Measurements from ENCODE around the gene ITCH.
"Not testable (repeated sequence)": the region's sequence is repeated elsewhere in the genome, so short reads cannot be mapped to it uniquely, and the experiment has no call there.

ITCH gene

DNA sequence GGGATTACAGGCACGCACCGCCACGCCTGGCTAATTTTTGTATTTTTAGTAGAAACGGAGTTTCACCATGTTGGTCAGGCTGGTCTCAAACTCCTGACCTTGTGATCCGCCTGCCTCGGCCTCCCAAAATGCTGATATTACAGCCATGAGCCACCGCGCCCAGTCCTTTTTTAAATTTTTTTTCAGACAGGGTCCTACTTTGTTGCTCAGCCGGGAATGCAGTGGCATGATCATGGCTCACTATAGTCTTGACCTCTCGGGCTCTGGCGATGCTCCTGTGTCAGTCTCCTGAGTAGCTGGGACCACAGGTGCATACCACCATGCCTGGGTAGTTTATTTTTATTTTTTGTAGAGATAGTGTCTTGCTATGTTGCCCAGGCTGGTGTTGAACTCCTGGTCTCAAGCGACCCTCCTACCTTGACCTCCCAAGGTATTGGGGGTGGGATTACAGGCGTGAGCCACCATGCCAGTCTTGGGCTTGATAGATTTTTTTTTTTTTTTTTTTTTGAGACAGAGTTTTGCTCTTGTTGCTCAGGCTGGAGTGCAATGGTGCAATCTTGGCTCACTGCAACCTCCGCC lies 19.9 kb downstream of the ITCH start:
- DNase-seq, result not testable (repeated sequence)

DNA sequence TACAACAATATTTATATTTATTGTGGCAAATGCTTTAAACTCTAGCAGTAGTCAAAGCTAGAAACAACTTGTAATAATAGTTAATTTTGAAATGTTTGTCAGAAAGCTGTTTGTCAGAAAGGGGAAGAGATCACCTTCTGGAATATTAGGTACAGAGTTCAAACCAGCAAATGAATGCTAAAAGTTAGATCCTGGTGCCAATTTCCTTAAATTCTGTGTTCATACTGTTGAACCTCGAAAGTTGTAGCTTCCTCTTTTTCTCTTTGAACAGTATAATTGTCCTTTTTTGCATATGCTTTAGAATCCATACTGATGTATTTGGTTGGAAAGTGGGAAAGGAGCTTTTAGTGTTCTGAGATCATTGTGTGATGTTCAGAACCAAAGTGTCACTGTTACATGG lies 22.4 kb downstream of the ITCH start:
- DNase-seq, result peak; percentile 15 to 29

DNA sequence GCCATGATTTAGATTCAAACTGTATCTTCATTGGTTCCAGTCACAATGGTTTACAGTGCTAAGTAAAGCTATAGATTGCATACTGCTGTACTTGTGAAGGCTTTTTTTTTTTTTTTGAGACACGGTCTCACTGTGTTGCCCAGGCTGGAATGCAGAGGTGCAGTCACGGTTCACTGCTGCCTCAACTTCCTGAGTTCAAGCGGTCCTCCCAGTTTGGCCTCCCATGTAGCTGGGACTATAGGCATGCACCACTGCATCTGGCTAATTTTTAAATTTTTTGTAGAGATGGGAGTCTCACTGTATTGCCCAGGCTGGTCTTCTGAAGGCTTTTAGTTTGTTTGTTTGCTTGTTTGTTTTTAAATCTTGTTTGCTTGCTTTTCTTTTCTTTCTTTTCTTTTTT lies 24.9 kb downstream of the ITCH start:
- DNase-seq, result no peak

DNA sequence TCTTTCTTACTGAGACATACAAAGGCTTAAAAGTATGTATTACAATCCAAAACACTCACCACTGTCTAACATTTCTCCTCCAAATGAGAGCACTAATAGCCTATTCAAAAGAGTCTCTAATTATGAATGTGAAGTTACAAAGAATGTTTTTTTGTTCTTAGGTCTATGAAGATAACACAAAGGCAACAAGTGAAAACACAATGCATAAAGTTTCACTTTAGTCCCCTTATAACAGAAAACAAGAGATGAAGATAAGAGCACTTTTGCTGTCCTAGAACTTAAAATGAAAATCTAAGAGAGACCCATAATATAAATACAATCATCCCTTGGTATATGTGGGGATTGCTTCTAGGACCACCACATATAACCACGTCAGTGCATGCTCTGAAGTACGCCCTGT lies 25.6 kb downstream of the ITCH start:
- DNase-seq, result no peak

DNA sequence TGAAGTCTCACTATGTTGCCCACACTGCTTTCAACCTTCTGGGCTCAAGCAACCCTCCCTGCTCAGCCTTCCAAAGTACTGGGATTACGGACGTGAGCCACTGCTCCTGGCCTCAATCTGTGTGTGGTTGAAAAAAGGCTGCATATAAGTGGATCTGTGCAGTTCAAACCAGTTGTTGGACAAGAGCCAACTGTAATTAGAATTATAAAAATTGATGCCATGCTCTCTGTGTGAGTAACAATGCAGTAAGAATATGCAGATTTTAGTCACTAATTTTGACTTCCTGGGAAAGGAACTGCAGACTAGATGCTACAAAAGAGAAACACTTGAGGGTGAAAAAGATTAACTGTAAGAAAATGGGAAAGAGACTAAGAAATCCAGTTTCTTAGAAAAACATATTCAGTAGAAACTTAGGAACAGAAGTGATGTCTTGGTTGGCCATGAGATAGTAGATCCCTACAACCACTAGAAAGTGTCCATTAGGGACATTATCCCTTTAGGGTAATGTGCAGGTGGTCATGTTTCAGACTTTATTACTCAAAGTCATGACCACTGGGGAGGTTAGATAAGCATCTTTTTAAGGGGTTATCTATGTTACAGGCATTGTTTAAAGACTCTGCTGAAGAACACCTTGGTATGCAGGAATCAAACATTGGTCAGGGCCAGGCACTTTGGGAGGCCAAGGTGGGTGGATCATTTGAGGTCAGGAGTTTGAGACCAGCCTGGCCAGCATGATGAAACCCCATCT lies 26.3 kb downstream of the ITCH start:
- no peak for DNase-seq

DNA sequence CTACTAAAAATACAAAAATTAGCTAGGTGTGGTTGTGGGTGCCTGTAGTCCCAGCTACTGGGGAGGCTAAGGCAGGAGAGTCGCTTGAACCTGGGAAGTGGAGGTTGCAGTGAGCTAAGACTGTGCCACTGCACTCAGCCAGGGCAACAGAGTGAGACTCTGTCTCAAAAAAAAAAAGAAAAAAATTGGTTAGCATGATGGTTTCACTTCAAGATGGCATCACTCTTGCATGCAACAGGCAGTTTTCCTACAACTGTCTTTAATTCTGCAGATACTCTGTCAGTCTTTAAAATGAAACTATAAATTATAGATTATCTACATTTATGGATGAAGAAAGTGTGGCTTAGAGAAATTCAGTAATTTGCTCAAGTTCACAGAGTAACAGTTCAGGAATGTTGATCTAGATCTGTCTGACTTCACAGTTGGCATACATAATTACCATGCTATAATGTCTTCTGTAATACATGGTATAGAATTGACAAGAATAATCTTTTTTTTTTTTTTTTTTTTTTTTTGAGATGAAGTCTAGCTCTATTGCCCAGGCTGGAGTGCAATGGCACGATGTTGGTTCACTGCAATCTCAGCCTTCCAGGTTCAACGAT lies 27.0 kb downstream of the ITCH start:
- DNase-seq, result no peak

DNA sequence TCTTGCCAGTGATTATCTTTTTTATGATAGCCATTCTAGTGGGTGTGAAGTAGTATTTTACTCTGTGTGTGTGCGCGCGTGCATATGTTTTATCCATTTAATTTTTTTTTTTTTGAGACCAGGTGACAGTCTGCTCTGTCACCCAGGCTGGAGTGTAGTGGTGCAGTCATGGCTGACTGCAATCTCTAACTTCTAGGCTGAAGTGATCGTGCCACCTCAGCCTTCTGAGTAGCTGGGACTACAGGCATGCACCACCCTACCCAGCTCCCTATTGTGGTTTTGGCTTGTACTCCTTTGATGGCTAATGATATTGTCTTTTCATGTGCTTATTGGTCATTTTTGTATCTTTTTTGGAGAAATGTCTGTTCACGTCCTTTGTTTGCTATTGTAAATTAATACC lies 33.3 kb downstream of the ITCH start:
- DNase-seq, result no peak

DNA sequence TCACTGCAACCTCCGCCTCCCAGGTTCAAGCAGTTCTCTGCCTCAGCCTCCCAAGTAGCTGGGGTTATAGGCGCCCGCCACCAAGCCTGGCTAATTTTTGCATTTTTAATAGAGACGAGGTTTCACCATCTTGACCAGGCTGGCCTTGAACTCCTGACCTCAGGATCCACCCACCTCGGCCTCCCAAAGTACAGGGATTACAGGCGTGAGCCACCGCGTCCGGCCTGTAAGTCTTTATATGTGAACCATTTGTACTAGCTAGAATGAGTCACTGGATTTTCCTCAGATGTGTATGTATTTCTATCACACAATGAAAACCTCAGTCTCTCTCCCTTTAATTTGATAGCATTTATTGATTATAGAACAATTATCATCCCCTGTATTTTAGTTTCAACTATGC lies 34.0 kb downstream of the ITCH start:
- DNase-seq, result no peak

DNA sequence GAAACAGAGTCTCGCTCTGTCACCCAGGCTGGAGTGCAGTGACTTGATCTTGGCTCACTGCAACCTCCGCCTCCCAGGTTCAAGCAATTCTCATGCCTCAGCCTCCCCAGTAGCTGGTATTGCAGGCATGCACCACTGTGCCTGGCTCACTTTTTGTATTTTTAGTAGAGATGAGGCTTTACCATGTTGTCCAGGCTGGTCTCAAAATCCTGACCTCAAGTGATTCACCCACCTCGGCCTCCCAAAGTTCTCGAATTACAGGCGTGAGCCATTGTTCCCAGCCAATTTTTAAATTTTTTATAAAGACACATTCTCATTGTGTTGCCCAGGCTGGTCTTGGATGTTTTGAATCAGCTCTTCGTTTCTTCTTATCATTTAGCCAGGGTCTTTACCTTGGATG lies 37.7 kb downstream of the ITCH start:
- DNase-seq, result not testable (repeated sequence)

DNA sequence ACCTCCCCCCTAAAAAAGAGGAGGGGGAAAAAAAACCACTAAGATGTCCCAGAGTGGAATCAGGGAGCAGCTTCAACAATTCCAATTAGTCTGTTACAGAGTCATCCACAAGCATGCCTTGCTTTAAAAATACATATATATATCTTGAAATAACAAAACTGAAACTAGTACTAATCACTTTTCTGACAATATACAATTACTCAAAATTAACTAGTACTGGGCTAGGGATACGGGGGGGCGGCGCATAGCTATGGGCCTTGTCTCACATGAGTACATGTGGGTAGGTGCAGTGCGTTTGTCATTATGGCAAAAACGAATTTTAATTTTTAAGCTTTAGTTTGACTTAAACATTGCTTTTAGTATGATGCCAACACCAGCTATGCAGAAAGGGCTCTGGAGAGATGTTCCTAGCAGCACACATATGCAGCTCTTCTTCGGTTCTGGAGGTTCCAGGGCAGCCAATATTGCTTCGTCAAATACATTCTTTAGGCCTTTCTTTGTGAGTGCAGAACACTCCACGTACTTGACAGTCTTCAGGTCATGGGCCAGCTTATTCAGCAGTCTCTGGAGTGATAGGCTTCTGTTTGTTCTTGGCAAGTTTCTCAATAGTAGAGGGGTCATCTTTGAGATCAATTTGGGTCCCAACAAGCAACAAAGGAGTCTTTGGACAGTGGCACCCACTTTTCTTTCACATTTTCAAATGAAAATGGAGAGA lies 38.8 kb downstream of the ITCH start:
- DNase-seq, result no peak

DNA sequence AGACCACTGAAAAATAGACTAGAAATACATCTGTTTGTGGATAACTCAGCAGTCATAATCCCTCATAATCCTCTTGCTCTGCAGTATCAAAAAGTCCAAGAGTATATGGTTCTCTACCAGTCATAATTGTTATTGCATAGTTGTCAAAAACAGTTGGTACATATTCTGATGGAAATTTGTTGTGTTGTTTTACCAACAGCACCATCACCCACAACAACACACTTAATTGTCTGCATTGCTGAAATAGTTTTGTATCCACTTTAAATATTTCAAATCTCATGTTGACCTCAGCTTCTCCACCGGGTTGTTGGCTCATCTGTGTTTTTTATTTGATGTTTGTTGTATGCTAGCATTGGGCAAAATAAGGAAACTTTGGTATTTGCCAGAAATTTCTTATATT lies 39.4 kb downstream of the ITCH start:
- DNase-seq, result no peak

DNA sequence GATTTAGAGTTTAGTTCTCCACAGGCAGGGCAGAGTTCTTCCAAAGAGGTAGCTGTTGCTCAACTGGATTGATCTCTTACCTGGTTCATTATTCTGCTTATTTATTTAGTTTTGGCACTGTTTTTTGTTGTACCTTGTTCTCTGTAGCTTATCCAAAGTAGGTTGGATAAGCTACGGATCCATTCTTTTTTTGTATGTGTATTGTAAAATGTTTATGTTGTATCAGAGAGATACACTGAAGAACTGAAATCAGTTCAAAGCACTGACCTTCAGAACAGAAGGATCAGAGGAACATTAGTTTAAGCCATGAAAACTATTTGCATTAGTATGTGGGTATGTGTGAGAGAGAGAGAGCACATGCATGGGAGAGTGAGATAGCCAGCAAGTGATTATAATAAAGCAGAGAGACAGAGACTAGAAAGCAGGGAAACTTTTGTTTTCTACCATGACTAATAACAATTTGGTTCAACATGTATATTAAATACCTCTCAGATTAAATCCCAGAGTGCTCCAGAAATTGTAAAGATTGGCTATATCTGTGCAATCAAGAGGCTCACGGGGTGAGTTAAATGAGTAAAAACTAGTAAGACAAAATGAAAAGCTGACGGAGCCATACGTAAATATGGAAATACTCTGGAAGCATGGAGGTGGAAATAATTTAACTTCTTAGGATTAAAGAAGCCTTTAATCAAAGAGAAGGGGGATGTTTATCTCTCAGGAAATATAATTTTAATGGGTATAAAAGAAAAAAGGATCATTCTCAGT lies 40.2 kb downstream of the ITCH start:
- DNase-seq, result no peak

DNA sequence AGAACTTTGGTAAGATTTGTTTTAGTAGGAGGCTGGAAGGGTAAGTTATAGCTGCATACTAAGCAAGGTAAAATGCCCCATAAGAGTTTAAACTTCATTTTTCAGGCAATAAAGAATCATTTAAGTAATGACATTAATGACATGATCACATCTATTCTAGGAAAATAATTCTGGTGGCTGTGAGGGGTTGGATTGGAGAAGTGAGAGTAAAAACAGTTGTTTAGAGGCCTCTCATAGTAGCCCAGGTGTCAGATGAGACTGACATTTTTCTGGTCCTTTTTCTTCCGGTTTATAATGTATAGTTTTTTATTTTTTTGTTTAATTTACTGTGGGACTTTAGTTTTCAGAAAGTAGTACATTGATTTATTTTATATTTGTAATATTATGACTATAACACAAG lies 40.8 kb downstream of the ITCH start:
- no peak for DNase-seq

DNA sequence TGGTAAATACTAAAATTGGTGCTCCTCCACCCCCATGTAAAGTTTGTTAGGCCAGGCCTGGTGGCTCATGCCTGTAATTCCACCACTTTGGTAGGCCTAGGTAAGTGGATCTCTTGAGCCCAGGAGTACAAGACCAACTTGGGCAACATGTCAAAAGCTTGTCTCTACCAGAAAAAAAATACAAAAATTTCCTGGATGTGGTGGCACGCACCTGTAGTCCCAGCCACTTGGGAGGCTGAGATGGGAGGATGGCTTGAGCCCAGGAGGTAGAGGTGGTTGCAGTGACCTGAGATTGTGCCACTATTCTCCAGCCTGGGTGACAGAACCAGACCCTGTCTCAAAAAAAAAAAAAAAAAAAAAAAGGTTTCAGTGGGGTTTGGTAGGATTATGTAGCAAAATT lies 41.7 kb downstream of the ITCH start:
- DNase-seq, result no peak

DNA sequence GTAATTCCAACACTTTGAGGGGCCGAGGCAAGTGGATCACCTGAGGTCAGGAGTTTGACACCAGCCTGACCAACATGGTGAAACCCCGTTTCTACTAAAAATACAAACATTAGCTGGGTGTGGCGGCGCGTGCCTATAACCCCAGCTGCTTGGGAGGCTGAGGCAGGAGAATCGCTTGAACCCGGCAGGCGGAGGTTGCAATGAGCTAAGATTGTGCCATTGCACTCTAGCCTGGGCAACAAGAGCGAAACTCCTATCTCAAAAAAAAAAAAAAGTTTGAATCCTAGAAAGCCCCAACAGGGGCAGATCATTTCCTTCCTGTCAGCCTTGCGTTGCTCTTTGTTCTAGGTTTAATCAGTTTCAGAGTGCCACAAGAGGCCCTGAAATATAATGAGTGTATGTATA lies 42.2 kb downstream of the ITCH start:
- peak in 1 of 2 donors; percentile 6 for DNase-seq

DNA sequence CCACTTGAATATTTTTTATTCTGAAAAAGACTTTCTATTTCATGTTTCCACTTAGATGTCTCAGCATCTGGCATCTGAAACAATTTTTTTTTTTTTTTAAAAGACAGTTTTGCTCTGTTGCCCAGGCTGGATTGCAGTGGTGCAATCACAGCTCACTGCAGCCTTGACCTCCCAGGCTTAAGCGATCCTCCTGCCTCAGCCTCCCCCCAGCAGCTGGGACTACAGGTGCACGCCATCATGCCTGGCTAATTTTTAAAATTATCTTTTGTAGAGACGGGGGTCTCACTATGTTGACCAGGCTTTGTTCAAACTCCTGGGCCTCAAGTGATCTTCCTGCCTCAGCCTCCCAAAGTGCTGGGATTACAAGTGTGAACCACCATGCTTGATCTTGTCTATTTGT lies 42.9 kb downstream of the ITCH start:
- not testable (repeated sequence) for DNase-seq

DNA sequence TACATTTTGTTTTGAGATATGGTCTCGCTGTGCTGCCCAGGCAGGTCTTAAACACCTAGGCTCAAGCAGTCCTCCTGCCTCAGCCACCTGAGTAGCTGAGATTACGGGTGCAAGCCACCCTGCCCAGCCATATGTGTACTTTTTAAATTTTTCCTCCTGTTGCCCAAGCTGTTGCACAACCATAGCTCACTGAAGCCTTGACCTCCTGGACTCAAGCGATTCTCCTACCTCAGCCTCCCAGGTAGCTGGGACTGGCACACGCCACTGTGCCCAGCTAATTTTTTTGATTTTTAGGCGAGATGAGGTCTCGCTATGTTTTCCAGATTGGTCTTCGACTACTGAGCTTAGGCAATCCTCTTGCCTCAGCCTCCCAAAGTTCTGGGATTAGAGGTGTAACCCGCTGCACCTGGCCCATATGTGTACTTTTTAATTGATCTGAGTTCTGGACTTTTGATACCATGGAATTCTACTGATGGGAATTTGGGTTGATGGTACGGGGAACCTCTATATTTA lies 44.9 kb downstream of the ITCH start:
- DNase-seq, result no peak

DNA sequence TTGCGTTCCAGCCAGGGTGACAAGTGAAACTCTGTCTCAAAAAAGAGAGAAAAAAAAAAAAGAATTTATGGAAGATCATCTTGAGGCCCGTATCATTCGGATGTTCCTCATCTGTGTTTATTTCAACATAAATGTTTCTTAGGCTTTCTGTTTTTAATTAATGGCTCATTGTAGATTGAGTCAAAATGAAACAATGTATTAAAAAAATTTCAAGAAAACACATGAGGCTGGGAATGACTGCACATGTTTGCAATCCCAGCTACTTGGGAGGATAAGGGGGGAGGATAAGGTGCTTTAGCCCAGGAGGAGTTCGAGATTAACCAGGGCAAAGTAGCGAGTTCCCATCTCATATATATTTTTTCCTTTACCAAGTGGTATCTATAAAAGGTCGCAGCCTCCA lies 47.3 kb downstream of the ITCH start:
- DNase-seq, result no peak

DNA sequence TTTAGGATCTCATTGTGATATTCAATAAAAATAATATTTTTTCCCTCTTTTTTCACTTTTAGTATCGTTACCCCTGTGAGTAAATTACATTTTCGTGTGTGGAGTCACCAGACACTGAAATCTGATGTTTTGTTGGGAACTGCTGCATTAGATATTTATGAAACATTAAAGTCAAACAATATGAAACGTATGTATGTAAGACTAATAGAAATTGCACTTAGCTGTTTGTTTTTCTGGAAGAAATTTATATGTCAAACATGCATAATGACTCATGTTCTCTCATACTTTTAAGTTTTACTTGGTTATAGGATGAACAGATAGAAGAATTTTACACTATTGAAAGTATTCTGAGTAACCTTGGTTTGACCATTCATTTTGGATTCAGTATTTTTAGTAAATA lies 49.4 kb downstream of the ITCH start:
- DNase-seq, result no peak

DNA sequence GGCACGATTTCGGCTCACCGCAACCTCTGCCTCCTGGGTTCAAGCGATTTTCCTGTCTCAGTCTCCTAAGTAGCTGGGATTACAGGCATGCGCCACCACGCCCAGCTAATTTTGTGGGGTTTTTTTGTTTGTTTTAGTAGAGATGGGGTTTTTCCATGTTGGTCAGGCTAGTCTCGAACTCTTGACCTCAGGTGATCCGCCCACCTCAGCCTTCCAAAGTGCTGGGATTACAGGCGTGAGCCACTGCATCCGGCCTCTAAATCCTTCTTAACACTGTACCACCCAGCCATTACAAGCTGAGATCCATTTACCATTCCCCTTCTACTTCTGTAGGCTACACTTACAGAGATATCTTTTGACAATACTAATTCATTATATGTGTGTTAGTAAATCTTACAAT lies 51.5 kb downstream of the ITCH start:
- DNase-seq, result not testable (repeated sequence)

DNA sequence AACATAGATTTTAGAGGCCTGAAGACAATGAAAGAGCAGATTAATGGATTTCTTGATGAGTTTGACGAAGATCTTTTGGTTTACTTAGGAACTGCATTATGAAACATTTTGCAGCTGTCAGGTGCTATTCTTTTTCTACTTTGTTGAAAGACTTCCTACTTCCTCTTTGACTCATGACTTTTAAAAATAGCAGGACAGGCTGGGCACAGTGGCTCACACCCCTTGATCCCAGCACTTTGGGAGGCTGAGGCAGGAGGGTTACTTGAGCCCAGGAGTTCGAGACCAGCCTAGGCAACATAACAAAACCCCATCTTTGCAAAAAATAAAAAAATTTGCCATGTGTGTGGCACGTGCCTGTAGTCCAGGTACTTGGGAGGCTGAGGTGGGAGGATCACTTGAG lies 52.0 kb downstream of the ITCH start:
- DNase-seq, result peak; percentile 12 to 55

DNA sequence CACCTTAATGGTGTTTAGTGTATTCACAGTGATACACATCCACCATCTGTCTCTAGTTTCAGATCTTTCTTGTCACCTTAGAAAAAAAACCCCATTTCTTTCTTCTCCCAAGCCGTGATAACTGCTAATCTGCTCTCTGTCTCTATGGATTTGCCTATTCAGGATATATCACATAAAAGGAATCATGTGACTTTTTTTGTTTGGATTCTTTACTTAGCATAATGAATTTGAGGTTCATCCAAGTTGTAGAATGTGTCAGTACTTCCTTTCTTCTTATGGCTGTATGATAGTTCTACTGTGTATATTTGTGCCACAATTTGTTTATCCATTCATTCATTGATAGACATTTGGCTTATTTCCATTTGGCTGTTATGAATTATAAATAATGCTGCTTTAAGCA lies 57.1 kb downstream of the ITCH start:
- no peak for DNase-seq

DNA sequence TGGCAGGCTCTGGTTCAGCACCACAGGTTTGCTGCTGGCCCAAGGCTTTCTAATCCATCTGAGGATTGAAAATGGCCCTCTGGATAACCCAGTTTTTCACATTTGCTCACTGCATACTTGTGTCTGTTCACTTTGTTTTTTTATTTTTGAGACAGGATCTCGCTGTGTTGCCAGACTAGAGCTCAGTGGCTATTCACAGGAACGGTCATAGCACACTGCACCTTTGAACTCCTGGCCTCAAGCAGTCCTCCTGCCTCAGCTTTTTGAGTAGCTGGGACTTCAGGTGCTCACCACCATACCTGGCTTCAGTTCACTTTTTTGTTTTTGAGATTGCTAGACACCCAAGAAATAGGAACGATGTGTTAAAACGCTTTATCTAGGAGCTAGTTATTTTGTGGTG lies 57.9 kb downstream of the ITCH start:
- no peak for DNase-seq

Measured in inflammatory macrophage treated with lipopolysaccharide for 1 hour (primary cell).